Neural progenitor cell (in vitro differentiated cells): ENCODE results near the gene PTPN14. TPM values are rescaled to one million over a fixed set of nuclear protein-coding genes. Genes with fewer than 3 reads are reported as not detected.

Source experiments
- DNase-seq: peaks from one replicate; pipeline ENCODE4 v3.0.0-alpha.2; 2016; ENCODE audit warnings: low spot score
- H2AFZ ChIP-seq: fragments of 200-600 bp; sonication (generic); replicated peaks from 2 replicates; pipeline ENCODE4 v1.6.1; 2016; ENCODE audit warnings: antibody characterized with exemption
- H3F3A ChIP-seq: fragments of 200-600 bp; sonication (generic); 2 replicates; pipeline ENCODE4 v1.6.1; 2016; ENCODE audit warnings: antibody characterized with exemption, low read depth
- H3K27ac ChIP-seq: fragments of 200-600 bp; sonication (generic); 2 replicates; pipeline ENCODE4 v1.5.1; 2016; ENCODE audit warnings: mild to moderate bottlenecking
- H3K27me3 ChIP-seq: fragments of 200-600 bp; sonication (generic); 2 replicates; pipeline ENCODE4 v1.6.1; 2016; ENCODE audit warnings: mild to moderate bottlenecking, moderate library complexity
- H3K36me3 ChIP-seq: fragments of 200-600 bp; sonication (generic); 2 replicates; pipeline ENCODE4 v1.5.1; 2016
- H3K4me1 ChIP-seq: fragments of 200-600 bp; sonication (generic); 2 replicates; pipeline ENCODE4 v1.6.1; 2016; ENCODE audit warnings: mixed run types
- H3K4me2 ChIP-seq: fragments of 200-600 bp; sonication (generic); 2 replicates; pipeline ENCODE4 v1.6.1; 2016
- H3K4me3 ChIP-seq: fragments of 200-600 bp; sonication (generic); 2 replicates; pipeline ENCODE4 v1.5.1; 2016
- H3K79me2 ChIP-seq: fragments of 200-600 bp; sonication (generic); 2 replicates; pipeline ENCODE4 v1.6.1; 2016; ENCODE audit warnings: low read depth
- H3K9ac ChIP-seq: fragments of 200-600 bp; sonication (generic); 2 replicates; pipeline ENCODE4 v1.6.1; 2016
- H3K9me3 ChIP-seq: fragments of 200-600 bp; sonication (generic); 2 replicates; pipeline ENCODE4 v1.5.1; 2016; ENCODE audit warnings: low read depth
- H4K20me1 ChIP-seq: fragments of 200-600 bp; sonication (generic); 2 replicates; pipeline ENCODE4 v1.6.1; 2016; ENCODE audit warnings: low read depth
- H3K27ac Mint-ChIP-seq: 3 replicates; pipeline ENCODE4 v1.8.0; 2021; ENCODE audit warnings: mixed read lengths
- H3K27me3 Mint-ChIP-seq: 2 replicates; pipeline ENCODE4 v1.8.0; 2022; ENCODE audit warnings: low read depth, mild to moderate bottlenecking, inconsistent platforms, moderate library complexity, mixed read lengths; ENCODE audit not compliant: insufficient read depth
- H3K36me3 Mint-ChIP-seq: 3 replicates; pipeline ENCODE4 v1.8.0; 2021; ENCODE audit warnings: mixed read lengths
- H3K4me1 Mint-ChIP-seq: 3 replicates; pipeline ENCODE4 v1.8.0; 2021; ENCODE audit warnings: mixed read lengths
- H3K4me3 Mint-ChIP-seq: 3 replicates; pipeline ENCODE4 v1.8.0; 2021; ENCODE audit warnings: mild to moderate bottlenecking, moderate library complexity, mixed read lengths
- H3K9me3 Mint-ChIP-seq: 3 replicates; pipeline ENCODE4 v1.8.0; 2020; ENCODE audit warnings: mixed read lengths
- EZH2 ChIP-seq: fragments of 200-600 bp; sonication (generic); IDR thresholded peaks from 2 replicates; pipeline ENCODE4 v1.6.1; 2017; ENCODE audit warnings: antibody characterized with exemption, mild to moderate bottlenecking, moderate library complexity
- EZH2phosphoT487 ChIP-seq: fragments of 200-600 bp; sonication (generic); IDR thresholded peaks from 2 replicates; pipeline ENCODE4 v1.6.1; 2017; ENCODE audit warnings: antibody characterized with exemption
- total RNA-seq: library from RNA; depleted of rRNA; stranded (reverse); fragments of >200 nt; gene quantifications from 2 replicates; pipeline ENCODE4 v1.2.3, GENCODE V29; 2015; ENCODE audit warnings: low replicate concordance
- TF ChIP-seq, protein P1 (sequence below): fragments of 200-600 bp; sonication (generic); IDR thresholded peaks from 2 replicates; pipeline ENCODE4 v1.5.1; 2017; ENCODE audit warnings: antibody characterized with exemption, mild to moderate bottlenecking

The PTPN14 gene
- total RNA-seq, 1 donor from 2014 or later: 28.3 TPM

DNA sequence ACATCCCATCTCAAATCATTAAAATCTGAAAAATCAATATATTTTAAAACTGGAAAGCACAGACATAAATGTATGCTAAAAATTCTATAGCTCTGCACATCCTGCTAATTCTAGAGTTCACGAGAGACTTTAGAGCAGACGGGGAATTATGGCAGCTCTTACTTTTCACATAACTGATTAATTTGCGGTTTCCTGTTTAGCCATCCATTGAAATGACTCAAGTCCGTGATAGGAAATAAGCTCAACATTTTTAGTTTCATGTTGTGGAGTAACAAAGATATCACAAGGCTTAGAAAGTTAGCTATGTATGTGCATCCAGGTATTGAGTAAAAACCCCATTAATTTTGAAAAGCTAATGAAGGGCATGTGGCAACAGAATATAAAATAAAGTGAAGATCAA, 147.2 kb downstream of the PTPN14 start:
- H2AFZ ChIP-seq: no peak overlapping the region
- H3K27ac ChIP-seq: no peak overlapping the region
- Mint-ChIP-seq H3K27ac (no peak overlapping the region), H3K4me1 (peaks cover 14% of the 10 kb centered on the region), H3K27me3 (no peaks in the 10 kb centered on the region), H3K9me3 (no peaks in the 10 kb centered on the region), H3K4me3 (no peak overlapping the region), H3K36me3 (peaks cover 14% of the 10 kb centered on the region)
- no peaks in the 10 kb centered on the region for H3K79me2 ChIP-seq
- H3K4me2 ChIP-seq: no peak overlapping the region
- H3K27me3 ChIP-seq: no peaks in the 10 kb centered on the region
- no peak for TF ChIP-seq EZH2phosphoT487
- TF ChIP-seq, protein P1, sequence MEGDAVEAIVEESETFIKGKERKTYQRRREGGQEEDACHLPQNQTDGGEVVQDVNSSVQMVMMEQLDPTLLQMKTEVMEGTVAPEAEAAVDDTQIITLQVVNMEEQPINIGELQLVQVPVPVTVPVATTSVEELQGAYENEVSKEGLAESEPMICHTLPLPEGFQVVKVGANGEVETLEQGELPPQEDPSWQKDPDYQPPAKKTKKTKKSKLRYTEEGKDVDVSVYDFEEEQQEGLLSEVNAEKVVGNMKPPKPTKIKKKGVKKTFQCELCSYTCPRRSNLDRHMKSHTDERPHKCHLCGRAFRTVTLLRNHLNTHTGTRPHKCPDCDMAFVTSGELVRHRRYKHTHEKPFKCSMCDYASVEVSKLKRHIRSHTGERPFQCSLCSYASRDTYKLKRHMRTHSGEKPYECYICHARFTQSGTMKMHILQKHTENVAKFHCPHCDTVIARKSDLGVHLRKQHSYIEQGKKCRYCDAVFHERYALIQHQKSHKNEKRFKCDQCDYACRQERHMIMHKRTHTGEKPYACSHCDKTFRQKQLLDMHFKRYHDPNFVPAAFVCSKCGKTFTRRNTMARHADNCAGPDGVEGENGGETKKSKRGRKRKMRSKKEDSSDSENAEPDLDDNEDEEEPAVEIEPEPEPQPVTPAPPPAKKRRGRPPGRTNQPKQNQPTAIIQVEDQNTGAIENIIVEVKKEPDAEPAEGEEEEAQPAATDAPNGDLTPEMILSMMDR: no peak
- no peak for TF ChIP-seq EZH2
- no peaks in the 10 kb centered on the region for H3F3A ChIP-seq
- H3K36me3 ChIP-seq: no peaks in the 10 kb centered on the region
- no peak overlapping the region for H3K9ac ChIP-seq
- no peak for DNase-seq
- H4K20me1 ChIP-seq: no peaks in the 10 kb centered on the region
- H3K4me1 ChIP-seq: peaks cover 11% of the 10 kb centered on the region
- no peak overlapping the region for H3K4me3 ChIP-seq
- no peaks in the 10 kb centered on the region for H3K9me3 ChIP-seq

DNA sequence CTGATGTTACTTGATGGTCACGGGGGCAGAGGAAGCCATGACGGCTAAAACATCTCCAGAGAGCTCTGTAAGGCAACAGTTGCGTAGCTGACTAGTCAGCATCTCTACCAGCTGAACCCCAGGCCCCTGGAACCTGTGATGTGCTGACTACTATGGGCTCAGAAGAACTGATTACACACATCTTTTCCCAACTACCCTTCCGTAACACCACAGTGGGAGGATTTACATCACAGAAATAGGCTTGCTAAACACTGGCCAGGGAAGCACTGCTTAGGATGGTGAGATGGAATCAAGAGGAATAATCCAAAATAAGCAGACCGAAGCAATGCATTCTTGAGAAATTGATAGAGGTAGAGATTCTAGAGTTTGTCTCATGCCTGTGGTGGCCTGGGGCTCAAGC, 148.0 kb downstream of the PTPN14 start:
- no peak overlapping the region for H2AFZ ChIP-seq
- TF ChIP-seq, protein P1: no peak
- TF ChIP-seq EZH2 (no peak), EZH2phosphoT487 (no peak)
- Mint-ChIP-seq H3K4me1 (peaks cover 14% of the 10 kb centered on the region), H3K27ac (no peak overlapping the region), H3K27me3 (no peaks in the 10 kb centered on the region), H3K36me3 (peaks cover 16% of the 10 kb centered on the region), H3K4me3 (no peak overlapping the region), H3K9me3 (no peaks in the 10 kb centered on the region)
- no peak overlapping the region for H3K9ac ChIP-seq
- H3F3A ChIP-seq: no peaks in the 10 kb centered on the region
- H3K4me3 ChIP-seq: no peak overlapping the region
- no peaks in the 10 kb centered on the region for H4K20me1 ChIP-seq
- no peaks in the 10 kb centered on the region for H3K9me3 ChIP-seq
- H3K79me2 ChIP-seq: no peaks in the 10 kb centered on the region
- no peak overlapping the region for H3K4me2 ChIP-seq
- no peak overlapping the region for H3K27ac ChIP-seq
- no peaks in the 10 kb centered on the region for H3K36me3 ChIP-seq
- H3K27me3 ChIP-seq: no peaks in the 10 kb centered on the region
- peaks cover 11% of the 10 kb centered on the region for H3K4me1 ChIP-seq
- DNase-seq: no peak

DNA sequence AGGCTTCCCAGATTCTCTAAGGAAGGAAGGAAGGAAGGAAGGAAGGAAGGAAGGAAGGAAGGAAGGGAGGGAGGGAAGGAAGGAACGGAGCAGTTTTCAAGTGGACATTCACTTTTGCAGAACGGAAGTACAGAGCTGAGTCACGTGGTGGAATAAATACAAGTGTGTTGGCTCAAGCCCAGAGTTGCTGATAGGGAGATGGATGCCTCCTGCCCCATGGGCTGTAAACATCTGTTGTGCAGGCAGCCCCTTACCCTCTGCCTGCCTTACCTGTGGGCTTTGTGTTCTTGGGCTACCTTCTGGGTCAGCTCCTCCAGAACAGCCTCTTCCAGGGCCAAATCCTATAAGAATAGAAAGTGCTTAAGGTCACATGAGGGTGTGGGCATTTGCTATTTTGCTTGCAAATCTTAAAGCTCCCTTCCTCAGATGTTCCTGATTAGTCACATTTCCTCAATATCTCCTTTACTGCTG, 148.8 kb downstream of the PTPN14 start:
- H3K36me3 Mint-ChIP-seq: peaks cover 20% of the 10 kb centered on the region
- H3K9ac ChIP-seq: no peak overlapping the region
- TF ChIP-seq EZH2phosphoT487 (no peak), EZH2 (no peak)
- TF ChIP-seq, protein P1: no peak
- no peaks in the 10 kb centered on the region for H3K36me3 ChIP-seq
- H4K20me1 ChIP-seq: no peaks in the 10 kb centered on the region
- no peaks in the 10 kb centered on the region for H3K9me3 Mint-ChIP-seq
- peaks cover 14% of the 10 kb centered on the region for H3K4me1 Mint-ChIP-seq
- H2AFZ ChIP-seq: no peak overlapping the region
- no peaks in the 10 kb centered on the region for H3K9me3 ChIP-seq
- H3K27me3 ChIP-seq: no peaks in the 10 kb centered on the region
- H3K27me3 Mint-ChIP-seq: no peaks in the 10 kb centered on the region
- no peak overlapping the region for H3K27ac ChIP-seq
- no peak overlapping the region for H3K4me3 ChIP-seq
- no peaks in the 10 kb centered on the region for H3F3A ChIP-seq
- no peak overlapping the region for H3K27ac Mint-ChIP-seq
- H3K4me2 ChIP-seq: no peak overlapping the region
- no peak overlapping the region for H3K4me3 Mint-ChIP-seq
- no peak for DNase-seq
- peaks cover 11% of the 10 kb centered on the region for H3K4me1 ChIP-seq
- H3K79me2 ChIP-seq: no peaks in the 10 kb centered on the region
